Prostate gland (tissue), 2 donors: Measurements from ENCODE around the gene TNKS1BP1.

Source experiments
- POLR2A ChIP-seq: fragments of 450-650 bp; IDR thresholded peaks from one replicate; pipeline ENCODE4 v1.6.1; 2016; ENCODE audit warnings: antibody characterized with exemption, mild to moderate bottlenecking
- TF ChIP-seq, protein P1 (sequence below), 4 experiments: fragments of 200-600 bp in 2 of 4; fragments of 450-650 bp in 2 of 4; sonication (generic) in 2 of 4; IDR thresholded peaks; 1 replicate in 3 of 4; 2 replicates in 1 of 4; pipeline ENCODE4 v1.5.1; 2016 to 2019; ENCODE audit warnings: antibody characterized with exemption in 4 of 4, mild to moderate bottlenecking in 2 of 4, moderate library complexity in 2 of 4

GRCh38 chr11:57323855-57324153, 948 bp downstream of the TNKS1BP1 start:
- TF ChIP-seq, protein P1, sequence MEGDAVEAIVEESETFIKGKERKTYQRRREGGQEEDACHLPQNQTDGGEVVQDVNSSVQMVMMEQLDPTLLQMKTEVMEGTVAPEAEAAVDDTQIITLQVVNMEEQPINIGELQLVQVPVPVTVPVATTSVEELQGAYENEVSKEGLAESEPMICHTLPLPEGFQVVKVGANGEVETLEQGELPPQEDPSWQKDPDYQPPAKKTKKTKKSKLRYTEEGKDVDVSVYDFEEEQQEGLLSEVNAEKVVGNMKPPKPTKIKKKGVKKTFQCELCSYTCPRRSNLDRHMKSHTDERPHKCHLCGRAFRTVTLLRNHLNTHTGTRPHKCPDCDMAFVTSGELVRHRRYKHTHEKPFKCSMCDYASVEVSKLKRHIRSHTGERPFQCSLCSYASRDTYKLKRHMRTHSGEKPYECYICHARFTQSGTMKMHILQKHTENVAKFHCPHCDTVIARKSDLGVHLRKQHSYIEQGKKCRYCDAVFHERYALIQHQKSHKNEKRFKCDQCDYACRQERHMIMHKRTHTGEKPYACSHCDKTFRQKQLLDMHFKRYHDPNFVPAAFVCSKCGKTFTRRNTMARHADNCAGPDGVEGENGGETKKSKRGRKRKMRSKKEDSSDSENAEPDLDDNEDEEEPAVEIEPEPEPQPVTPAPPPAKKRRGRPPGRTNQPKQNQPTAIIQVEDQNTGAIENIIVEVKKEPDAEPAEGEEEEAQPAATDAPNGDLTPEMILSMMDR (IDR thresholded peaks at IDR 0.05) = no peak
- TF ChIP-seq POLR2A = no peak
